Measurements from ENCODE around the gene RAB27A.
"Not testable (repeated sequence)": the region's sequence is repeated elsewhere in the genome, so short reads cannot be mapped to it uniquely, and the experiment has no call there.

DNA sequence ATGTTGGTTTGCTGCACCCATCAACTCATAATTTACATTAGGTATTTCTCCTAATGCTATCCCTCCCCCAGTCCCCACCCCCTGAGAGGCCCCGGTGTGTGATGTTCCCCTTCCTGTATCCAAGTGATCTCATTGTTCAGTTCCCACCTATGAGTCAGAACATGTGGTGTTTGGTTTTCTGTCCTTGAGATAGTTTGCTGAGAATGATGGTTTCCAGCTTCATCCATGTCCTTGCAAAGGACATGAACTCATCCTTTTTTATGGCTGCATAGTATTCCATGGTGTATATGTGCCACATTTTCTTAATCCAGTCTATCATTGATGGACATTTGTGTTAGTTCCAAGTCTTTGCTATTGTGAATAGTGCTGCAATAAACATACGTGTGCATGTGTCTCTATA lies 9.0 kb downstream of the RAB27A start:
- not testable (repeated sequence) for TF ChIP-seq POLR2A (IDR thresholded peaks at IDR 0.05)
- TF ChIP-seq, protein P1, sequence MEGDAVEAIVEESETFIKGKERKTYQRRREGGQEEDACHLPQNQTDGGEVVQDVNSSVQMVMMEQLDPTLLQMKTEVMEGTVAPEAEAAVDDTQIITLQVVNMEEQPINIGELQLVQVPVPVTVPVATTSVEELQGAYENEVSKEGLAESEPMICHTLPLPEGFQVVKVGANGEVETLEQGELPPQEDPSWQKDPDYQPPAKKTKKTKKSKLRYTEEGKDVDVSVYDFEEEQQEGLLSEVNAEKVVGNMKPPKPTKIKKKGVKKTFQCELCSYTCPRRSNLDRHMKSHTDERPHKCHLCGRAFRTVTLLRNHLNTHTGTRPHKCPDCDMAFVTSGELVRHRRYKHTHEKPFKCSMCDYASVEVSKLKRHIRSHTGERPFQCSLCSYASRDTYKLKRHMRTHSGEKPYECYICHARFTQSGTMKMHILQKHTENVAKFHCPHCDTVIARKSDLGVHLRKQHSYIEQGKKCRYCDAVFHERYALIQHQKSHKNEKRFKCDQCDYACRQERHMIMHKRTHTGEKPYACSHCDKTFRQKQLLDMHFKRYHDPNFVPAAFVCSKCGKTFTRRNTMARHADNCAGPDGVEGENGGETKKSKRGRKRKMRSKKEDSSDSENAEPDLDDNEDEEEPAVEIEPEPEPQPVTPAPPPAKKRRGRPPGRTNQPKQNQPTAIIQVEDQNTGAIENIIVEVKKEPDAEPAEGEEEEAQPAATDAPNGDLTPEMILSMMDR (IDR thresholded peaks at IDR 0.05), result not testable (repeated sequence)

All from upper lobe of left lung (tissue), 4 donors.